ENCODE measurements around the gene CLDN24.

- TF ChIP-seq POLR2A (IDR thresholded peaks at IDR 0.05) = no peak
- TF ChIP-seq, protein P1, sequence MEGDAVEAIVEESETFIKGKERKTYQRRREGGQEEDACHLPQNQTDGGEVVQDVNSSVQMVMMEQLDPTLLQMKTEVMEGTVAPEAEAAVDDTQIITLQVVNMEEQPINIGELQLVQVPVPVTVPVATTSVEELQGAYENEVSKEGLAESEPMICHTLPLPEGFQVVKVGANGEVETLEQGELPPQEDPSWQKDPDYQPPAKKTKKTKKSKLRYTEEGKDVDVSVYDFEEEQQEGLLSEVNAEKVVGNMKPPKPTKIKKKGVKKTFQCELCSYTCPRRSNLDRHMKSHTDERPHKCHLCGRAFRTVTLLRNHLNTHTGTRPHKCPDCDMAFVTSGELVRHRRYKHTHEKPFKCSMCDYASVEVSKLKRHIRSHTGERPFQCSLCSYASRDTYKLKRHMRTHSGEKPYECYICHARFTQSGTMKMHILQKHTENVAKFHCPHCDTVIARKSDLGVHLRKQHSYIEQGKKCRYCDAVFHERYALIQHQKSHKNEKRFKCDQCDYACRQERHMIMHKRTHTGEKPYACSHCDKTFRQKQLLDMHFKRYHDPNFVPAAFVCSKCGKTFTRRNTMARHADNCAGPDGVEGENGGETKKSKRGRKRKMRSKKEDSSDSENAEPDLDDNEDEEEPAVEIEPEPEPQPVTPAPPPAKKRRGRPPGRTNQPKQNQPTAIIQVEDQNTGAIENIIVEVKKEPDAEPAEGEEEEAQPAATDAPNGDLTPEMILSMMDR (IDR thresholded peaks at IDR 0.05) = no peak
- TF ChIP-seq POLR2AphosphoS5 (IDR thresholded peaks at IDR 0.05) = no peak
- no peak for TF ChIP-seq EP300 (IDR thresholded peaks at IDR 0.05)
These were observed 31.3 kb upstream of the CLDN24 start for GRCh38 chr4:183353557-183353956.
